T-helper 2 cell treated with Interferon-gamma antibody and Interleukin-4, amounts not matched to agents 5 μg/mL and 100 μg/mL, for 36 hours (primary cell): ENCODE measurements around the gene VAV3.
"Not testable (repeated sequence)": the region's sequence is repeated elsewhere in the genome, so short reads cannot be mapped to it uniquely, and the experiment has no call there.

Source experiments
- DNase-seq: peaks from one replicate; pipeline ENCODE4 v3.0.0; 2021; ENCODE audit warnings: low spot score
- H3K27ac Mint-ChIP-seq: one replicate; pipeline ENCODE4 v1.8.0; 2021; ENCODE audit warnings: mild to moderate bottlenecking, mixed read lengths
- H3K27me3 Mint-ChIP-seq: one replicate; pipeline ENCODE4 v1.8.0; 2021; ENCODE audit warnings: low read depth, mixed read lengths
- H3K36me3 Mint-ChIP-seq: one replicate; pipeline ENCODE4 v1.8.0; 2021; ENCODE audit warnings: low read depth, mixed read lengths
- H3K4me1 Mint-ChIP-seq: one replicate; pipeline ENCODE4 v1.8.0; 2021; ENCODE audit warnings: low read depth, mixed read lengths
- H3K4me3 Mint-ChIP-seq: one replicate; pipeline ENCODE4 v1.8.0; 2022; ENCODE audit warnings: mild to moderate bottlenecking, moderate library complexity, mixed read lengths
- H3K9me3 Mint-ChIP-seq: one replicate; pipeline ENCODE4 v1.8.0; 2021; ENCODE audit warnings: mixed read lengths

Gene VAV3

DNA sequence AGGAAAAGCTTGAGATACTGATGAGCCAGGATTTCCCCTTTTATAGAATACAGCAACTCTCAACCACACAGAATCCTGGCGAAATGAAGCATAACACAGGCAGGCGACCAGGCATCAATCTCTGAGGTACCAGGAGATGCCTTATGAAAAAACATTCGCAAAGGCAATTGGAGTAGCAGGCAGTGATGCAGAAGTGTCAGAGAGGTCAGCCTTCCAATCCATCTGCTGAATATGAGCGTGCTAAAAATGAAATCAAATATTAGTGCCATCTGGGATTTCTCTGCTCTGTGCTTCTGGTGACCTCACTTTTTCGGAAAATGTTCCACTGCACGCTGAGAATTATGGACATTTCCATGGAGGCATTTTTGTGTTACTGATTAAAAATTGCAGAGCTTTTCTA, 258.8 kb downstream of the VAV3 start:
- H3K27ac Mint-ChIP-seq: no peak overlapping the region
- H3K4me3 Mint-ChIP-seq: no peak overlapping the region

GRCh38 chr1:107704911-107705310, 260.1 kb downstream of the VAV3 start:
- Mint-ChIP-seq H3K27ac (no peak overlapping the region), H3K9me3 (no peaks in the 10 kb centered on the region), H3K4me3 (no peak overlapping the region), H3K4me1 (no peaks in the 10 kb centered on the region), H3K27me3 (no peaks in the 10 kb centered on the region), H3K36me3 (no peaks in the 10 kb centered on the region)
- no peak for DNase-seq

More for the DNA sequence above, 258.8 kb downstream of the VAV3 start:
- no peaks in the 10 kb centered on the region for H3K27me3 Mint-ChIP-seq
- no peaks in the 10 kb centered on the region for H3K36me3 Mint-ChIP-seq
- no peaks in the 10 kb centered on the region for H3K9me3 Mint-ChIP-seq
- H3K4me1 Mint-ChIP-seq: no peaks in the 10 kb centered on the region
- DNase-seq: no peak

DNA sequence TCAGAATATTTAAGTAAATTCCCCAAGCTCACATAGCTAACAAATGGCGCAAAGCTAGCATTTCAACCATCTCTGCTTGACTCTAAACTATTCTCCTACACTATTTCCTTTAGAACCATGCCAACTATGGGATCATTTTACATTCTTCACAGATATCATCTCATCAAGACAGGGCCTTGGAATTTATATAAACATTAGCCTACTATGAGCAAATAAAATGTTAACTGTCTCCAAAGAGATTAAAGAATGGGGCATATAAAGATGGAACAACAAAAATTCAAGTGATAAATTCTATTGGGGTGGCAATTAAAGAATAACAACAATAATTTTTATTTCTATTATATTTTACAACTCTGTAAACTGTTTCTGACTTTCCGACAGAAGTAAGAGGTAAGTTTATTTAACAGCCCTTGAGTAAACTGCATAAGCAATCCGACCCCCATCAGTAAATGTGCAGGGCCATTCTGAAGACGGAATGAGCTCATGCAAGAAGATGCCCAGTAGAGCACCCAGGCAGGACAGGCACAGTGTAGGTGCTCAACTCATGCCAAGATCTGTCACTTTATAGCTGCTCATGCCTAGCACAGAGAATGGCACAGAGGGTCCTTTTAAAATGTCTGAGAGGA, 261.9 kb downstream of the VAV3 start:
- no peak overlapping the region for H3K4me3 Mint-ChIP-seq
- no peaks in the 10 kb centered on the region for H3K27me3 Mint-ChIP-seq
- no peaks in the 10 kb centered on the region for H3K4me1 Mint-ChIP-seq
- H3K27ac Mint-ChIP-seq: no peak overlapping the region
- H3K9me3 Mint-ChIP-seq: no peaks in the 10 kb centered on the region
- H3K36me3 Mint-ChIP-seq: no peaks in the 10 kb centered on the region
- DNase-seq: no peak

DNA sequence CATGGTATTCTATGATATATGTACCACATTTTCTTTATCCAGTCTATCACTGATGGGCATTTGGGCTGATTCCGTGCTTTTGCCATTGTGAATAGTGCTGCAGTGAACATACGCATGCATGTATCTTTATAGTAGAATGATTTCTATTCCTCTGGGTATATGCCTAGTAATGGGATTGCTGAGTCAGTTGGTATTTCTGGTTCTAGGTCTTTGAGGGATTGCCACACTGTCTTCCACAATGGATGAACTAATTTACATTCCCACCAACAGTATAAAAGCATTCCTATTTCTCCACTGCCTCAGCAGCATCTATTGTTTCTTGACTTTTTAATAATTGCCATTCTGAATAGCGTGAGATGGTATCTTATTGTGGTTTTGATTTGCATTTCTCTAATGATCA, 264.3 kb downstream of the VAV3 start:
- DNase-seq, H3K4me1 Mint-ChIP-seq, H3K36me3 Mint-ChIP-seq, H3K4me3 Mint-ChIP-seq, H3K9me3 Mint-ChIP-seq, H3K27ac Mint-ChIP-seq, H3K27me3 Mint-ChIP-seq: not testable (repeated sequence)

DNA sequence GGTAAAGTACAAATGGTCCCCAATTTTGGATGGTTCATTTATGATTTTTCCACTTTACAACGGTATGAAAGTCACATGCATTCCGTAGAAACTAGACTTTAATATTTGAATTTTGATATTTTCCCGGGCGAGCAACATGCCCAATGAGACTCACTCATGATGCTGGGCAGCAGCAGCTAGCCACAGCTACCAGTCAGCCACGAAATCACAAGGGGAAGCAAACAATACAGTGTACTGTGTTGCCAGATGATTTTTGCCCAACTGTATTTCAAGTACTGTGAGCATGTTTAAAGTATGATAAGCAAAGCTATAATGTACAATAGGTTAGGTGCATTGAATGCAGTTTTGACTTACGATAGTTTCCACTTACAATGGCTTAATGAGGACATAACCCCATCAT, 266.8 kb downstream of the VAV3 start:
- Mint-ChIP-seq H3K4me1 (no peaks in the 10 kb centered on the region), H3K27ac (no peak overlapping the region)

GRCh38 chr1:107695341-107695740, 269.6 kb downstream of the VAV3 start:
- no peak for DNase-seq
- Mint-ChIP-seq H3K9me3 (no peaks in the 10 kb centered on the region), H3K36me3 (no peaks in the 10 kb centered on the region), H3K4me3 (no peak overlapping the region), H3K4me1 (no peaks in the 10 kb centered on the region), H3K27me3 (no peaks in the 10 kb centered on the region), H3K27ac (no peak overlapping the region)

More for the DNA sequence above, 266.8 kb downstream of the VAV3 start:
- H3K27me3 Mint-ChIP-seq: no peaks in the 10 kb centered on the region
- no peak overlapping the region for H3K4me3 Mint-ChIP-seq
- no peaks in the 10 kb centered on the region for H3K9me3 Mint-ChIP-seq
- H3K36me3 Mint-ChIP-seq: no peaks in the 10 kb centered on the region
- no peak for DNase-seq

- no peak for DNase-seq
- no peaks in the 10 kb centered on the region for H3K4me1 Mint-ChIP-seq
- no peaks in the 10 kb centered on the region for H3K9me3 Mint-ChIP-seq
- H3K4me3 Mint-ChIP-seq: no peak overlapping the region
- no peaks in the 10 kb centered on the region for H3K27me3 Mint-ChIP-seq
- H3K36me3 Mint-ChIP-seq: no peaks in the 10 kb centered on the region
- no peak overlapping the region for H3K27ac Mint-ChIP-seq
Measured at GRCh38 chr1:107692580-107693345, 272.2 kb downstream of the VAV3 start.

DNA sequence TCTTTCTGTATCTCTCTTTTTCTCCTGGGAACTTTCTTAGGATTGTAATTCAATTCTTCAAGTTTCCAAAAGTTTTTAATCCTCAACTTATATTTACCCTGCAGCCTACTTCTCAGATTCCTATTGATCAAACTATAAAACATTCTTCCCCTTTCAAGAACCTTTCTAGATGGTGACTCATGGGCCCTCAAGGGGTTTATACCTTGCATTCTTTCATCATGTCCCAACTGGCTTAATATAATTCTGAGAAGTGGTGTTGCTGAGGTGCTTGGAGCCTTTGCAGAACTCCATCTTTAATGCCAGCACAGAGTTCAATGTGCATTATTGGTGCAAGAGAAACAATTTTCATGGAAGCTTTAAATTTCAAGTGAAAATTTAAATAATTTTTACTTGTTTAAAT, 273.4 kb downstream of the VAV3 start:
- Mint-ChIP-seq H3K27me3 (no peaks in the 10 kb centered on the region), H3K27ac (no peak overlapping the region), H3K4me1 (no peaks in the 10 kb centered on the region), H3K9me3 (no peaks in the 10 kb centered on the region), H3K36me3 (no peaks in the 10 kb centered on the region), H3K4me3 (no peak overlapping the region)
- DNase-seq: no peak

DNA sequence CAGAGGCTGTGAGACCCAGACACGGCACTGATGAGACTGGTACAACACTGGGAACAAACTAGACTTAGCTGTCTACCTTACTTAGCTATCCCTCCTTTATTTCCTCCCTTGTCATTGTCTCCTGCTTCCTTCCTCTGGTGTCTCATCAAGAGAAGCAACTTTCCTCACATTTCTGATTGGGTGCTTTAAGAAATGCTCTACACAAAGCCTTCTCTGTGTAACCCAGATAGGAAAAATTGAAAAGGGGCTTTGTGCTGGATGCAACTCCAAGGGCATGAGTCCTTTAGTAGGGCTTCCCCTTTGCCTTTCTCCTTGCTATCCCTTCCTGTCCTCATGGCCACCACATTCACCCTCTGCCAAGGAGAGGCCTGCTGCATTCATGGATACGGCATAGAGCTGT, 274.5 kb downstream of the VAV3 start:
- Mint-ChIP-seq H3K27me3 (no peaks in the 10 kb centered on the region), H3K4me3 (no peak overlapping the region), H3K4me1 (no peaks in the 10 kb centered on the region), H3K36me3 (no peaks in the 10 kb centered on the region), H3K9me3 (no peaks in the 10 kb centered on the region), H3K27ac (no peak overlapping the region)
- DNase-seq: no peak

GRCh38 chr1:107689733-107690132, 275.2 kb downstream of the VAV3 start:
- no peaks in the 10 kb centered on the region for H3K36me3 Mint-ChIP-seq
- no peak for DNase-seq
- no peak overlapping the region for H3K27ac Mint-ChIP-seq
- no peaks in the 10 kb centered on the region for H3K27me3 Mint-ChIP-seq
- H3K4me1 Mint-ChIP-seq: no peaks in the 10 kb centered on the region
- H3K9me3 Mint-ChIP-seq: no peaks in the 10 kb centered on the region
- H3K4me3 Mint-ChIP-seq: no peak overlapping the region

DNA sequence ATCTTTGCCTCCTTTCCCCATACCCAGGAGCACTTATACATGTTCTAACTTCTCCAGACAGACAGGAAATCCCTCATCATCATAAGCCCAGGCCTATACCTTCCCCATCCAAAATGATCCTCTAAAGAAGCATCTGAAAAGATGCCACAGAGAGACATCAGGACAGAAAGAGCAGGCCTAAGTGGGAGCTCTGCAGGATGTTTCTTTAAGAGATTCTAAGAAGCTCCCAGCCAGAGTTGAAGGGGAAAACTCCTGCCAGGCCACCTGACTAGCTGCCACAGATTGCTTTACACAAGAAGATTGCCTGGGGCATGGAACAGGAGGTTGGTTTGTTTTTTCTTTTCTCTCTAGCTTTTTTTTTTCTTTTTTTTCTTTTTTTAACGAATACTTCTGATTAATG, 275.8 kb downstream of the VAV3 start:
- Mint-ChIP-seq H3K4me1 (no peaks in the 10 kb centered on the region), H3K27me3 (no peaks in the 10 kb centered on the region), H3K27ac (no peak overlapping the region), H3K4me3 (no peak overlapping the region), H3K9me3 (no peaks in the 10 kb centered on the region), H3K36me3 (no peaks in the 10 kb centered on the region)
- DNase-seq: no peak

- DNase-seq: no peak
- Mint-ChIP-seq H3K27me3 (no peaks in the 10 kb centered on the region), H3K27ac (no peak overlapping the region)
Measured at GRCh38 chr1:107687849-107688753, 276.9 kb downstream of the VAV3 start.

DNA sequence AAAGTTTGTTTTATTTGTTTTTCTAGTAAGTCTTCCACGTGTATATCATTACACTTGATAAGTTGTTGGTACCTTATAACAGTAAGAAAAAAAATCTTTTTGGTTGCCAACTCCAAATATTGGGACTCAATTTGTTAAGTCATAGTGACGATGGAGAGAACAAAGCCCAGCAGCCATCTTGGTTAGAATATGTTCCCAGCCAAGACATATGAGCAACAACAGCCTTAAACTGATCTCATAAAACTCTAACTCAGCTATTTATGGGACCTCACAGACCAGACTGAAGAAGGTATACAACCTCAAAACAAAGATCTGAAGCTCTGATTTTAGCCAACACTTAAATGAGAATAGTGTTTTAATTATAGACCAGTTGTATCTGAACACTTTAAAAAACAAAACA, 281.3 kb downstream of the VAV3 start:
- DNase-seq: no peak
- Mint-ChIP-seq H3K27ac (no peak overlapping the region), H3K36me3 (no peaks in the 10 kb centered on the region), H3K4me1 (no peaks in the 10 kb centered on the region), H3K4me3 (no peak overlapping the region), H3K9me3 (no peaks in the 10 kb centered on the region), H3K27me3 (peaks cover 2% of the 10 kb centered on the region)

More at GRCh38 chr1:107687849-107688753, 276.9 kb downstream of the VAV3 start:
- no peaks in the 10 kb centered on the region for H3K36me3 Mint-ChIP-seq
- H3K4me3 Mint-ChIP-seq: no peak overlapping the region
- no peaks in the 10 kb centered on the region for H3K4me1 Mint-ChIP-seq
- no peaks in the 10 kb centered on the region for H3K9me3 Mint-ChIP-seq

- Mint-ChIP-seq H3K27me3 (peaks cover 2% of the 10 kb centered on the region), H3K4me3 (no peak overlapping the region), H3K27ac (no peak overlapping the region), H3K9me3 (no peaks in the 10 kb centered on the region), H3K36me3 (no peaks in the 10 kb centered on the region), H3K4me1 (no peaks in the 10 kb centered on the region)
- no peak for DNase-seq
Measured at GRCh38 chr1:107683191-107683657, 281.8 kb downstream of the VAV3 start.
